Measurements from ENCODE around the gene RRM2.

Gene RRM2

GRCh38 chr2:10175441-10175840, 52.9 kb downstream of the RRM2 start:
- DNase-seq, result no peak

DNA sequence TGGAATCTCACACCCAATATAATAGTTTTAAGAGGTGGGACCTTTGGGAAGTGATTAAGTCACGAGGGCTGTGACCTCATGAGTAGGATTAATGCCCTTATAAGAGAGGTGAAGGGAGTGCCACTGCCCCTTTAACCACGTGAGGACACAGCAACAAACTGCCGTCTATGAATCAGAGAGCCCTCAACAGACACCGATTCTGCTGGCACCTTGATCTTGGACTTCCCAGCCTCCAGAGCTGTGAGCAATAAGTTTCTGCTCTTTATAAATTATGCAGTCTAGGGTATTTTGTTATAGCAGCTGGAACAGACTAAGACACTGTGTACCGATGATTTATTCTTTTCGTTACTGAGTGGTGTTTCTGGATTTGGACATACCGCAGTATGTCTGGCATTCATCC, 56.2 kb downstream of the RRM2 start:
- no peak for DNase-seq

- no peak for DNase-seq
Measured at GRCh38 chr2:10179422-10179821, 56.9 kb downstream of the RRM2 start.

- DNase-seq, result no peak
Measured at GRCh38 chr2:10180229-10180628, 57.7 kb downstream of the RRM2 start.

Data from NCI-H748 treated with DMSO at 0.1 percent for 48 hours (cell line).